IMR-90 (cell line): Measurements from ENCODE around the gene PRR16. TPM values are rescaled to one million over a fixed set of nuclear protein-coding genes. Genes with fewer than 3 reads are reported as not detected.

Experiments used
- ATAC-seq: fragments of 200-7000 bp; cut with Tn5 transposase; 2 replicates; pipeline ENCODE4 v1.9.1; 2020; ENCODE audit warnings: low read depth, mild to moderate bottlenecking, moderate library complexity
- BruUV-seq: library from RNA; stranded (reverse); fragments of 400-500 nt; replicated peaks from 2 replicates; lab custom pipeline; 2021; lab: Mats Ljungman, UMichigan
- CTCF ChIA-PET: fragments of 300-600 bp; formaldehyde crosslinking; extraction: SDS; loops from one replicate; lab custom pipeline; 2021; ENCODE audit warnings: antibody characterized with exemption; lab: Yijun Ruan, JAX
- POLR2A ChIA-PET: fragments of 300-600 bp; sonication (Branson Sonifier 250); formaldehyde crosslinking; loops from one replicate; lab custom pipeline; 2022; ENCODE audit warnings: antibody characterized with exemption; ENCODE audit not compliant: unreplicated experiment; lab: Charles Lee
- DNase-seq: peaks from one replicate; pipeline ENCODE4 v3.0.0; 2013
- H2AFZ ChIP-seq: replicated peaks from 2 replicates; pipeline ENCODE3; 2013; ENCODE audit warnings: low read length, mild to moderate bottlenecking; ENCODE audit not compliant: poor library complexity
- H2AK5ac ChIP-seq: 2 replicates; pipeline ENCODE4 v1.6.1; 2013; ENCODE audit warnings: low read depth, low read length, inconsistent platforms
- H2AK9ac ChIP-seq: replicated peaks from 2 replicates; pipeline ENCODE3; 2013; ENCODE audit warnings: mild to moderate bottlenecking, low read depth, low read length, moderate library complexity; ENCODE audit not compliant: poor library complexity
- H2BK120ac ChIP-seq: 2 replicates; pipeline ENCODE4 v1.6.1; 2013; ENCODE audit warnings: low read depth, low read length, inconsistent platforms
- H2BK15ac ChIP-seq: 3 replicates; pipeline ENCODE4 v1.6.1; 2013; ENCODE audit warnings: low read depth, low read length, inconsistent platforms
- H2BK20ac ChIP-seq: 2 replicates; pipeline ENCODE4 v1.6.1; 2013; ENCODE audit warnings: low read depth, mild to moderate bottlenecking, inconsistent platforms, low read length, moderate library complexity
- H2BK5ac ChIP-seq: 2 replicates; pipeline ENCODE4 v1.6.1; 2013; ENCODE audit warnings: mild to moderate bottlenecking, low read depth, low read length, inconsistent platforms; ENCODE audit not compliant: poor library complexity, severe bottlenecking
- H3K14ac ChIP-seq: replicated peaks from 2 replicates; pipeline ENCODE4 v1.6.1; 2013; ENCODE audit warnings: low read depth, low read length, inconsistent platforms
- H3K18ac ChIP-seq: 2 replicates; pipeline ENCODE4 v1.6.1; 2013; ENCODE audit warnings: low read depth, low read length, control low read depth
- H3K23ac ChIP-seq: 2 replicates; pipeline ENCODE4 v1.6.1; 2013; ENCODE audit warnings: low read depth, low read length, inconsistent platforms
- H3K27ac ChIP-seq: 2 replicates; pipeline ENCODE4 v1.5.1; 2013; ENCODE audit warnings: mild to moderate bottlenecking, control low read depth, low read length; ENCODE audit not compliant: insufficient read depth
- H3K27me3 ChIP-seq: 2 replicates; pipeline ENCODE4 v1.6.1; 2013; ENCODE audit warnings: low read length; ENCODE audit not compliant: control insufficient read depth, insufficient read depth
- H3K36me3 ChIP-seq: 2 replicates; pipeline ENCODE4 v1.6.1; 2013; ENCODE audit warnings: low read length, mixed read lengths; ENCODE audit not compliant: control insufficient read depth, insufficient read depth
- H3K4ac ChIP-seq: 2 replicates; pipeline ENCODE4 v1.6.1; 2013; ENCODE audit warnings: low read depth, low read length, inconsistent platforms
- H3K4me1 ChIP-seq: 2 replicates; pipeline ENCODE4 v1.6.1; 2013; ENCODE audit warnings: low read length, mixed read lengths; ENCODE audit not compliant: control insufficient read depth, insufficient read depth
- H3K4me2 ChIP-seq: 2 replicates; pipeline ENCODE4 v1.6.1; 2013; ENCODE audit warnings: low read depth, mild to moderate bottlenecking, control low read depth, low read length, moderate library complexity
- H3K4me3 ChIP-seq: 2 replicates; pipeline ENCODE4 v1.5.1; 2013; ENCODE audit warnings: low read depth, mild to moderate bottlenecking, control low read depth, low read length, moderate library complexity; ENCODE audit not compliant: insufficient read depth
- H3K56ac ChIP-seq: 2 replicates; pipeline ENCODE4 v1.6.1; 2013; ENCODE audit warnings: low read length, inconsistent platforms; ENCODE audit not compliant: insufficient read depth; ENCODE audit errors: extremely low read depth
- H3K79me1 ChIP-seq, 2 experiments: 2 replicates each; pipeline ENCODE4 v1.6.1; 2013; ENCODE audit warnings: low read length in 2 of 2, inconsistent platforms in 1 of 2, low read depth in 1 of 2
- H3K9ac ChIP-seq: 2 replicates; pipeline ENCODE4 v1.6.1; 2013; ENCODE audit warnings: low read depth, low read length, control low read depth
- H3K9me1 ChIP-seq: 2 replicates; pipeline ENCODE4 v1.6.1; 2013; ENCODE audit warnings: low read length, inconsistent platforms; ENCODE audit not compliant: insufficient read depth
- H3K9me3 ChIP-seq: 2 replicates; pipeline ENCODE4 v1.6.1; 2013; ENCODE audit warnings: low read length; ENCODE audit not compliant: control insufficient read depth, insufficient read depth
- H4K20me1 ChIP-seq: 2 replicates; pipeline ENCODE4 v1.6.1; 2013; ENCODE audit warnings: low read length, inconsistent platforms; ENCODE audit not compliant: insufficient read depth
- H4K5ac ChIP-seq: 2 replicates; pipeline ENCODE4 v1.6.1; 2013; ENCODE audit warnings: mild to moderate bottlenecking, low read depth, low read length, control low read depth
- H4K8ac ChIP-seq, 2 experiments: 2 replicates each; pipeline ENCODE4 v1.6.1; 2013; ENCODE audit warnings: low read depth in 2 of 2, low read length in 2 of 2, control low read depth in 1 of 2, inconsistent platforms in 1 of 2
- H4K91ac ChIP-seq: 2 replicates; pipeline ENCODE4 v1.6.1; 2013; ENCODE audit warnings: low read depth, low read length, inconsistent platforms; ENCODE audit not compliant: insufficient read depth
- CEBPB ChIP-seq: IDR thresholded peaks from 2 replicates; pipeline ENCODE4 v1.6.1; 2012; ENCODE audit warnings: low read depth, low read length, improper control_type of control experiment
- ELK1 ChIP-seq: fragments of 150-350 bp; IDR thresholded peaks from 2 replicates; pipeline ENCODE4 v1.6.1; 2016; ENCODE audit warnings: low read depth, mild to moderate bottlenecking, low read length, moderate library complexity, borderline replicate concordance
- FOS ChIP-seq: fragments of 150-350 bp; IDR thresholded peaks from 2 replicates; pipeline ENCODE4 v1.6.1; 2016; ENCODE audit warnings: low read depth, low read length
- MAFK ChIP-seq: IDR thresholded peaks from 2 replicates; pipeline ENCODE4 v1.6.1; 2012; ENCODE audit warnings: low read depth, low read length, improper control_type of control experiment
- MAZ ChIP-seq: IDR thresholded peaks from 2 replicates; pipeline ENCODE4 v1.6.1; 2012; ENCODE audit warnings: low read depth, mild to moderate bottlenecking, low read length, improper control_type of control experiment, moderate library complexity, borderline replicate concordance
- MXI1 ChIP-seq: IDR thresholded peaks from 2 replicates; pipeline ENCODE4 v1.6.1; 2012; ENCODE audit warnings: low read depth, mild to moderate bottlenecking, low read length, moderate library complexity, borderline replicate concordance
- NFE2L2 ChIP-seq: fragments of 150-350 bp; IDR thresholded peaks from 2 replicates; pipeline ENCODE4 v1.6.1; 2016; ENCODE audit warnings: low read depth, mild to moderate bottlenecking, low read length
- POLR2A ChIP-seq: IDR thresholded peaks from 2 replicates; pipeline ENCODE4 v1.6.1; 2012; ENCODE audit warnings: mild to moderate bottlenecking, low read depth, low read length
- RCOR1 ChIP-seq: IDR thresholded peaks from 2 replicates; pipeline ENCODE4 v1.6.1; 2012; ENCODE audit warnings: mild to moderate bottlenecking, low read length, improper control_type of control experiment; ENCODE audit not compliant: insufficient replicate concordance
- RFX5 ChIP-seq: IDR thresholded peaks from 2 replicates; pipeline ENCODE4 v1.8.0; 2012; ENCODE audit warnings: low read depth, mild to moderate bottlenecking, low read length, moderate library complexity
- SMC3 ChIP-seq: fragments of 150-350 bp; IDR thresholded peaks from 2 replicates; pipeline ENCODE4 v1.6.1; 2016; ENCODE audit warnings: low read depth, mild to moderate bottlenecking, antibody characterized with exemption, low read length, moderate library complexity
- USF2 ChIP-seq: fragments of 150-350 bp; IDR thresholded peaks from 2 replicates; pipeline ENCODE4 v1.6.1; 2017; ENCODE audit warnings: mild to moderate bottlenecking, antibody characterized with exemption, low read length, low read depth
- WGBS, 2 experiments: methylation state at CpG; one replicate each; pipeline versions ENCODE4 v1.1.5 to v1.1.7; 2013; ENCODE audit warnings: missing lambda C conversion rate in 2 of 2; ENCODE audit not compliant: insufficient read length in 1 of 2; ENCODE audit errors: extremely low coverage in 2 of 2; 5-methylcytosine and 5-hydroxymethylcytosine counted together
- dilution Hi-C: fragments of 300-500 bp; cut with HindIII; formaldehyde crosslinking; loops from one replicate; pipeline ENCODE4 v1.14.3; 2018; ENCODE audit warnings: low sequenced_read_pairs; ENCODE audit not compliant: unreplicated experiment
- in situ Hi-C: fragments of 300-500 bp; cut with MboI; formaldehyde crosslinking; loops from 3 replicates; pipeline ENCODE4 v1.14.3; 2019; ENCODE audit warnings: low sequenced_read_pairs, inconsistent platforms, mixed read lengths
- intact Hi-C: fragments of 100-400 bp; cut with micrococcal nuclease; formaldehyde crosslinking; loops from 2 replicates; pipeline ENCODE4 v1.10.0; 2022
- polyA plus RNA-seq, 3 experiments: library from polyadenylated mRNA; depleted of rRNA; stranded (reverse); fragments of >200 nt; gene quantifications; 2 replicates each; pipeline ENCODE4 v1.2.3, GENCODE V29; 2012; ENCODE audit warnings: low replicate concordance in 1 of 3
- total RNA-seq: library from RNA; depleted of rRNA; stranded (reverse); fragments of >200 nt; gene quantifications from 2 replicates; pipeline ENCODE4 v1.2.3, GENCODE V29; 2012

Gene PRR16
- total and polyA plus RNA-seq, 2 of the 4 experiments (the other 2 are of a cell fraction), result 9.9 to 45.2 TPM

- Histone ChIP-seq H3K4me1 (no peaks in the 10 kb centered on the region), H2AFZ (no peak overlapping the region), H3K56ac (no peak overlapping the region), H2BK20ac (no peak overlapping the region), H3K9ac (no peak overlapping the region), H4K5ac (no peak overlapping the region), H4K20me1 (no peaks in the 10 kb centered on the region), H3K9me1 (no peaks in the 10 kb centered on the region; the same call in 1 of the 2 replicates), H3K79me1 (no peaks in the 10 kb centered on the region), H3K4me2 (no peak overlapping the region), H3K9me3 (peaks cover 4% of the 10 kb centered on the region; the same call in 1 of the 2 replicates), H3K4ac (no peak overlapping the region), H3K14ac (no peak overlapping the region), H2BK5ac (no peak overlapping the region), H2AK9ac (no peak overlapping the region), H3K18ac (no peak overlapping the region), H4K91ac (no peak overlapping the region), H3K27me3 (no peaks in the 10 kb centered on the region), H3K36me3 (no peaks in the 10 kb centered on the region), H2BK15ac (no peak overlapping the region), H3K27ac (no peak overlapping the region), H3K23ac (no peak overlapping the region), H2AK5ac (no peak overlapping the region), H3K4me3 (no peak overlapping the region), H4K8ac (no peak overlapping the region), H2BK120ac (no peak overlapping the region)
- dilution Hi-C loops, result no loop called here
- no peak for TF ChIP-seq MXI1
- TF ChIP-seq SMC3, result no peak
- no peak for TF ChIP-seq MAZ
- TF ChIP-seq CEBPB, result no peak
- TF ChIP-seq MAFK, result no peak
- TF ChIP-seq FOS, result no peak
- TF ChIP-seq POLR2A, result no peak
- TF ChIP-seq NFE2L2, result no peak
- no peak for TF ChIP-seq ELK1
- no peak for TF ChIP-seq RFX5
- no peak for TF ChIP-seq RCOR1
- TF ChIP-seq USF2, result no peak
- WGBS, 2 experiments, result no CpG with 5 or more reads among the region's 2 CpGs
- DNase-seq (no peak), ATAC-seq (no peak)
- BruUV-seq, result no TSS peak
- POLR2A ChIA-PET, result no interaction called here
- in situ Hi-C loops, result no loop called here
- intact Hi-C loops, result no loop called here
- CTCF ChIA-PET, result no interaction called here
Observed at GRCh38 chr5:120435129-120435528, 29.0 kb upstream of the PRR16 start.
